Measurements from ENCODE around the gene UBXN6.

UBXN6 gene

DNA sequence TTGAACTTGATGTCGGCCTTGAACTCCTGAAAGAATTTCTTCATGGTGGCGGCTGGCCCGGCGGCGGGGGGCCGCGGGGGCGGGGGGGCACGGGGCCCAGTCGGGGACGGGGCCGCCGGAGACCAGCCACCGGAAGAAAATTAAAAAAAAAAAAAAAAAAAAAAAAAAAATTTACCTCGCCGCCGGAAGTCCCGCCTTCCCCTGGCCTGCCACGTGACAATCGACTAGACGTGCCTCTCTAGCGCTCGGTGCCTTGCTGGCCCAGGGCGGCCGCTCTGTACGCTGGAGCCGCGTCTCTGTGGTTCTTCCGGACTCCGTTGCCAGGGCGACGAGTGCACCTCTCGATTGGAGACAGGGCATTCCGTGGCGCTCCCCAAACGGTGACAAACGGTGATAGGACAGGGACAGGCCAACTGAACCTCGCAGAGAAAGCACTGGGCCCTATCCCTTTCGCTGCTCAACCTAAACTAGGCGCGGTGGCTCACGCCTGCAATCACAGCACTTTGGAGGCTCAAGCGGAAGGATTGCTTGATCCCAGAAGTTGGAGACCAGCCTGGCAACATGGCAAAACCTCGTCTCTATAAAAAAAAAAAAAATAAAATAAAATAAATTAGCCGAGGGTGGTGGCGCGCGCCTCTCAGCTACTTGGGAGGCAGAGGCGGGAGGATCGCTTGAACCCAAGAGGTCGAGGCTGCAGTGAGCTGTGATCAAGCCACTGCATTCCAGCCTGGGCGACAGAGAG, at the start of gene UBXN6:
TSS of gene UBXN6 (minus strand) at position 141 of the 742 bp plus-strand sequence. CDS start at position 44, 97 bp downstream.
- TF ChIP-seq ZNF274 (IDR thresholded peaks at IDR 0.05; ENCODE audit: low read depth, low read length): no peak

GRCh38 chr19:4507150-4507452, 49.5 kb upstream of the UBXN6 start:
- no peak overlapping the region for H3K4me3 ChIP-seq (ENCODE audit: low read length)
- TF ChIP-seq ZNF274 (IDR thresholded peaks at IDR 0.05; ENCODE audit: low read depth, low read length): no peak

More for the DNA sequence above, at the start of gene UBXN6:
- peak within 1 kb of the TSS; percentile 71 for H3K4me3 ChIP-seq (ENCODE audit: low read length)

- no peak for TF ChIP-seq ZNF274 (IDR thresholded peaks at IDR 0.05; ENCODE audit: low read depth, low read length)
- H3K4me3 ChIP-seq (ENCODE audit: low read length): no peak overlapping the region
Observed at GRCh38 chr19:4506449-4507149, 49.0 kb upstream of the UBXN6 start.

DNA sequence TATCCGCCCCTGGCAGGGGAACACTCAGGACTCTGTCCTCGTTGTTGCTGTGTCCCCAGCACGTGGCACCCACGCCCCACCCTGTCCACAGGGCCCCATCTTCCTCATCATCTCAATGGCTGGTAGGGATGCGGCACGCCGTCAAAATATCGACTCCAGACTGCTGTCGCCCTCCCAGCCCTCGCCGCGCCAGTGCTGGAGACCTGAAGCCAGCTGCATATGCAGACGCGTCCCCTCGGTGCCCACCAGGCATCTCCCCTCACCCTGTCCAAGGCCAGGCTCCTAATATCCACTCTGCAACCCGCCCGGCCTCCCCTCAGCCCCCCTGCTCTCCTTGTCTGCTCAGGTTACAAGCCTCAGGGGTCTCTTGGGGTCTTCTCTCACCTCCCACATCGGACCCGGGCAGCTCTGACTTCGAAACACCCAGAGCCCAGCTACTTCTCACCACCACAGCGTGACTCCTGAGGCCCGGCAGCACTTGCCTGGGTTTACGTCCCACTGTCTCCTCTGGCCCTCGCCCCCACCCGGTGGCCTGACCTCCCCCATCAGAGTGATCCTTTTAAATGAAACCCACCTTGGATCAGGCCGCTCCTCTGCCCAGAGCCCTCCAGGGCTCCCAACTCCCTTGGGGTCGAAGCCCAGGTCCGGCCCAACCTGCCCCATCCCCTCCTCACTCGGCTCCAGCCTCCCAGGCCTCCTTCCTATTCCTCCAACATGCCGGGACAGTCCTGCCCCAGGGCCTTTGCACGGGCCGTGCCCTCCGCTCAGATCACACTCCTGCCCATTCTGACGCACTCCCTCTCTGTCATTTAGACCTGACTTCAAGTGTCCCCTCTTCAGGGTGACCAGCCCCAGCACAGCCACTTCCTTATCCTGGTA, 48.2 kb upstream of the UBXN6 start:
- H3K4me3 ChIP-seq (ENCODE audit: low read length): no peak overlapping the region
- TF ChIP-seq ZNF274 (IDR thresholded peaks at IDR 0.05; ENCODE audit: low read depth, low read length): no peak

GRCh38 chr19:4504891-4505569, 47.4 kb upstream of the UBXN6 start:
- H3K4me3 ChIP-seq (ENCODE audit: low read length): no peak overlapping the region
- no peak for TF ChIP-seq ZNF274 (IDR thresholded peaks at IDR 0.05; ENCODE audit: low read depth, low read length)

DNA sequence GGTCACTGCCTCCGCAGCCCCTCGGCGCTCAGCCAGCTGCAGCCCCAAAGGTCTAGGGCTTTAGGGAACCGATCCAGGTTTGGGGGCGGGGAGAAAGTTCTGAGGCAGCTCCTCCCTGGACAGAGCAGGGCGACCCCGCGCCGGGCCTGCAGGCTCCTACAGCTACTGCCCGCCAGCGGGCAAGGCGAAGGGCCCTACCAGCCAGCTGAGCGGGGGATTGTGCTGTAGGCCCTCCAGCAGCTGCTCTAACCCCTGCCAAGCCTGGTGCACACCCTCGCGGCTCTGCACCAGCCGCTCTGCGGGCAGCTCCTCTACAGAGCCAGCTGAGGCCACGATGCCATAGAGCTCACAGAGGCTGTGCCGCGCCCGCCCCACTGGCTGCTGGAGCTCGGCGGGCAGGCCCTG, 46.7 kb upstream of the UBXN6 start:
- H3K4me3 ChIP-seq (ENCODE audit: low read length): no peak overlapping the region
- TF ChIP-seq ZNF274 (IDR thresholded peaks at IDR 0.05; ENCODE audit: low read depth, low read length): no peak

DNA sequence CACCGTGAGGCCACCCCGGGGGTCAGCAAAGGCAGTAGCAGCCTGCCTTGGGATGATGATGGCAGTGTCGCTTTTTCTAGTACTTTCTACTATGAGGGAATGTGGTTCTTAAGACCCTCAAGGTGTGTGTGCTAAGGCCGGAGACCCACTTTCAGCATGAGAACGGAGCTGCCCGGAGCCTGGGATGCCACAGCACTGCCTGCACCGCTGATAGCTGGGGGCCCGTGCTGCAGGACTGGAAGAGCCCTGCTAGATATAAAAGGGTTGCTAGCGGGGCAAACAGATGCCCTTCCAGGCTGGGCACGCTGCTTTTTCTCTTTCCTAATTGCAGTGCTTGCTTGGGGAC, 46.2 kb upstream of the UBXN6 start:
- no peak overlapping the region for H3K4me3 ChIP-seq (ENCODE audit: low read length)
- no peak for TF ChIP-seq ZNF274 (IDR thresholded peaks at IDR 0.05; ENCODE audit: low read depth, low read length)

- H3K4me3 ChIP-seq (ENCODE audit: low read length): no peak overlapping the region
- TF ChIP-seq ZNF274 (IDR thresholded peaks at IDR 0.05; ENCODE audit: low read depth, low read length): no peak
Observed at GRCh38 chr19:4503132-4503824, 45.7 kb upstream of the UBXN6 start.

DNA sequence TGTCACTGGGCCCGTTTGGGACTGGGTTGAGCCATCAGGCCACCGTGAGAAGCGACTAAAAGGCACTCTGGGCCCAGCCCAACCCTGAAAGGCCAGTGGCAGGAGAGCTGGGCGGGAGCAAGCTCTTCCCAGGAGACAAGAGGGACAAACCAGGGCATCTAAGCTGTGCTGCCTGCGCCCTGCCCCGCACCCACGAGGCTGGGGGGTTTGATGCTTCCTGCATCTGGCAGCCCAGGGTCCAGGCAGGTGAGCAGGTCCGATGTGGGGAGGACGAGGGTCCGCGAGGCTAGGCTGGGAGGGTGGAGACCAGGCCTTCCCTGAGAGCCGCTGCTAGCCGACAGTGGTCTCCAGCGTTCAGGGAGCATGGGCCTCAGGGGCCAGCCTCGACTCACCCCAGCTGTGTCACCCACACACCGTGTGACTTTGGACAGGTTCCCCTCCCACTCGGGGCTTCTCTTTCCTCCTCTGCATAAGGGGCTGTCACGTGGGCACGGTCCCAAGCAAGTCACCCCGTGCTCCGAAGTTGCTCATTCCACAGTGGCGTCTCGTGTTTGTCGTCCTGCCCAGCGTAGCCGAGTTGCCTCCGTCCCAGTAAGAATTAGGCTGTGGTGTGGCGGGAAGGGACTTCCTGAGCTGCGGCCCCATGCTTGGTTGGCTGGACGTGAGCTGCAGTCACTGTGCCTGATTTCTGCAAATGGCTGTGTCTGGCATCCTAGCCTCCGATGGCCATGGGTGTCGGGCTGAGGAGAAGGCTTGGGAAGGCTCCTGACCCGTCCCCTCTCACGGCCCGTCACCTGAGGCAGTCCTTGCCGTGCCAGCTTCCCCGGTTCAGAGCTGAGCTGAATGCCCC, 44.9 kb upstream of the UBXN6 start:
- H3K4me3 ChIP-seq (ENCODE audit: low read length): no peak overlapping the region
- TF ChIP-seq ZNF274 (IDR thresholded peaks at IDR 0.05; ENCODE audit: low read depth, low read length): no peak

GRCh38 chr19:4501691-4502090, 44.1 kb upstream of the UBXN6 start:
- TF ChIP-seq ZNF274 (IDR thresholded peaks at IDR 0.05; ENCODE audit: low read depth, low read length): no peak
- H3K4me3 ChIP-seq (ENCODE audit: low read length): no peak overlapping the region

DNA sequence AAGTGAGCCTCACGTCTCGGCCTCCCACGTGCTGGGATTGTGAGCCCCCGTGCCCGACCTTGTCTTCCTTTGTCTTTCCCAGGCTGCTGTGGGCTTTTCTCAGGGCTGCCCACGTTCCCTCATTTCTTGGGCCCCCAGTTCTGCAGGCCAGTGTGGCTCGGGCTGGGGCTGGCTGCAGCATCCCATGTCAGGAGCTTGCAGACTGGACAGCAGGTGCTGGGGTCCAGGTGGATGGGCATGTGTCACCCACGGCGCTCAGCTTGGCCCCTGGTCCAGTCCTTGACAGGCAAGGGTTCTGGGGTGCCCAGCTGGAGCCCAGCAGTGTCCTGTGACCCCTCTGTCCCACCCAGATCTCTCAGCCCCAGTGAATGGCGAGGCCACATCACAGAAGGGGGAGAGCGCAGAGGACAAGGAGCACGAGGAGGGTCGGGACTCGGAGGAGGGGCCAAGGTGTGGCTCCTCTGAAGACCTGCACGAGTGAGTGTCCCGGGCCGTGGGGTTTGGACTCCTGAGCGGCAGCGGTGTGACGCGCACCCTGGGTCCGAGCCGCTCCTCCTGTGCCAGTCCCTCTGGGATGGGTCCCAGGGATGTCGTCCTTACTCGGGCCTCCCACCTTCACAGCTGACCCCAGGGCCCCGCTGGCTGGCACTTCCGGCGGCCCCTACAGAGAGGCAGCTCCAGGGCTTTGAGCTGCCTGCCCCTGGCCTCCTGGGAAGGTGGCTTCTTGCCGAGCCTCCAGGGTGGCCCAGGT, 43.4 kb upstream of the UBXN6 start:
- no peak overlapping the region for H3K4me3 ChIP-seq (ENCODE audit: low read length)
- no peak for TF ChIP-seq ZNF274 (IDR thresholded peaks at IDR 0.05; ENCODE audit: low read depth, low read length)

GRCh38 chr19:4499855-4500254, 42.3 kb upstream of the UBXN6 start:
- no peak overlapping the region for H3K4me3 ChIP-seq (ENCODE audit: low read length)
- no peak for TF ChIP-seq ZNF274 (IDR thresholded peaks at IDR 0.05; ENCODE audit: low read depth, low read length)
